ENCODE measurements around the gene UBL5.
"Not testable (repeated sequence)": the region's sequence is repeated elsewhere in the genome, so short reads cannot be mapped to it uniquely, and the experiment has no call there.

Gene UBL5

GRCh38 chr19:9827289-9828238 lies at the start of gene UBL5:
Gene UBL5 (plus strand): TSS chr19:9827918. CDS start chr19:9828338, 420 bp downstream.
- Mint-ChIP-seq H3K9me3 (no peaks in the 10 kb centered on the region), H3K36me3 (peaks cover 6 to 22% of the 10 kb centered on the region in 2 donors), H3K4me1 (peaks cover 12 to 29% of the 10 kb centered on the region in 2 donors), H3K27ac (peak within 1 kb of the TSS; percentile 99), H3K27me3 (no peaks in the 10 kb centered on the region), H3K4me3 (peak within 1 kb of the TSS; percentile 92 to 100)
- ATAC-seq (replicated peaks) (peak; percentile 98 to 99), DNase-seq (peak; percentile 81)

DNA sequence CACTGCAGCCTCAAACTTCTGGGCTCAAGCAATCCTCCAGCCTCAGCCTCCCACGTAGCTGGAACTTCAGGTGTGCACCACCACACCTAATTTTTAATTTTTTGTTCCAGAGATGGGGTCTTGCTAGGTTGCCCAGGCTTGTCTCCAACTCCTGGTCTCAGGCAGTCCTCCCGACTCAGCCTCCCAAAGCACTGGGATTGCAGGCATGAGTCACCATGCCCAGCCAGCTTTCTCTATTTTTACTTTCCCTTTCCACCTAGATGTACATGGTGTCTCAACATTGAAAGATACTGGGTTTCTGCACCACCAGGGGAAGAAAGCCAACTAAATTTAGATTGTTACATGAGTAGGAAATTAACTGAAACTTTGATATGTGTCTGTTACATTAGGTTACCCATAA lies 45.4 kb upstream of the UBL5 start:
- peaks cover 9 to 25% of the 10 kb centered on the region in 2 donors for H3K4me1 Mint-ChIP-seq
- peaks cover 5 to 8% of the 10 kb centered on the region in 2 donors for H3K36me3 Mint-ChIP-seq
- no peak overlapping the region for H3K27ac Mint-ChIP-seq
- H3K9me3 Mint-ChIP-seq, result no peaks in the 10 kb centered on the region
- H3K27me3 Mint-ChIP-seq, result no peaks in the 10 kb centered on the region
- DNase-seq (no peak), ATAC-seq (replicated peaks) (no peak)
- no peak overlapping the region for H3K4me3 Mint-ChIP-seq

- H3K36me3 Mint-ChIP-seq; ATAC-seq (replicated peaks); H3K9me3 Mint-ChIP-seq; DNase-seq; H3K27me3 Mint-ChIP-seq; H3K27ac Mint-ChIP-seq: not testable (repeated sequence)
- H3K4me1 Mint-ChIP-seq, result peaks cover 10 to 25% of the 10 kb centered on the region in 2 donors
- peak overlapping the region in 1 of 2 donors; percentile 7 for H3K4me3 Mint-ChIP-seq
These were observed 43.6 kb upstream of the UBL5 start for GRCh38 chr19:9784163-9784496.

GRCh38 chr19:9785367-9786331 lies 42.1 kb upstream of the UBL5 start:
- H3K4me1 Mint-ChIP-seq, result peaks cover 14 to 31% of the 10 kb centered on the region in 2 donors

DNA sequence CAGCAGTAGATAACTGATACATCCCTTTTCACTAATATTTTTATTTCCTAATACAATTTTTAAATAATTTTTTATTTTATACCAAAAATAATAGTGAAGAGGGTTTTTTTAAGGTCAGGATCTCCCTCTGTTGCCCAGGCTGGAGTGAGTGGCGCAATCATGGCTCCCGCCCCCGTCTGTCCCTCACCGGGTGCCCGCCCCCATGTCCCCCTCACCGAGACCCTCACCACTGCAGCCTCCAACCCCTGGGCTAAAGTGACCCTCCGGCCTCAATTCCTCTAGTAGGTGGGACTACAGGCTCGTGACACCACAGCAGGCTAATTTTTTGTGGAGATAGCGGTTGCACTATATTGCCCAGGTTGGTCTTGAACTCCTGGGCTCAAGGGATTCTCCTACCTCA lies 41.4 kb upstream of the UBL5 start:
- no peaks in the 10 kb centered on the region for H3K9me3 Mint-ChIP-seq
- DNase-seq, result no peak
- H3K4me1 Mint-ChIP-seq, result peaks cover 14 to 36% of the 10 kb centered on the region in 2 donors
- peak overlapping the region; percentile 97 for H3K27ac Mint-ChIP-seq
- peaks cover 0 to 2% of the 10 kb centered on the region in 2 donors for H3K36me3 Mint-ChIP-seq
- H3K27me3 Mint-ChIP-seq, result no peaks in the 10 kb centered on the region
- H3K4me3 Mint-ChIP-seq, result peak overlapping the region; percentile 90 to 92
- no peak for ATAC-seq (replicated peaks)

More at GRCh38 chr19:9785367-9786331, 42.1 kb upstream of the UBL5 start:
- H3K4me3 Mint-ChIP-seq, result peak overlapping the region; percentile 90 to 92
- peak; percentile 93 for DNase-seq
- peak overlapping the region; percentile 97 for H3K27ac Mint-ChIP-seq
- peak; percentile 88 for ATAC-seq (replicated peaks)
- H3K9me3 Mint-ChIP-seq, result no peaks in the 10 kb centered on the region
- no peaks in the 10 kb centered on the region for H3K27me3 Mint-ChIP-seq
- peaks cover 0 to 2% of the 10 kb centered on the region in 2 donors for H3K36me3 Mint-ChIP-seq

- H3K27me3 Mint-ChIP-seq, result no peaks in the 10 kb centered on the region
- H3K9me3 Mint-ChIP-seq, result no peaks in the 10 kb centered on the region
- ATAC-seq (replicated peaks) (no peak), DNase-seq (no peak)
- H3K4me1 Mint-ChIP-seq, result peaks cover 17 to 40% of the 10 kb centered on the region in 2 donors
- peaks cover 0 to 2% of the 10 kb centered on the region in 2 donors for H3K36me3 Mint-ChIP-seq
- peak overlapping the region; percentile 79 to 92 for H3K4me3 Mint-ChIP-seq
- H3K27ac Mint-ChIP-seq, result peak overlapping the region; percentile 86
These were observed 40.9 kb upstream of the UBL5 start for GRCh38 chr19:9786819-9787218.

GRCh38 chr19:9788604-9789003 lies 39.1 kb upstream of the UBL5 start:
- peaks cover 19 to 47% of the 10 kb centered on the region in 2 donors for H3K4me1 Mint-ChIP-seq
- H3K9me3 Mint-ChIP-seq; ATAC-seq (replicated peaks); H3K36me3 Mint-ChIP-seq; H3K27me3 Mint-ChIP-seq; DNase-seq; H3K27ac Mint-ChIP-seq; H3K4me3 Mint-ChIP-seq: not testable (repeated sequence)

GRCh38 chr19:9789066-9789465 lies 38.7 kb upstream of the UBL5 start:
- H3K27me3 Mint-ChIP-seq, result no peaks in the 10 kb centered on the region
- DNase-seq (no peak), ATAC-seq (replicated peaks) (no peak)
- H3K4me3 Mint-ChIP-seq, result no peak overlapping the region
- peaks cover 18 to 44% of the 10 kb centered on the region in 2 donors for H3K4me1 Mint-ChIP-seq
- H3K36me3 Mint-ChIP-seq, result no peaks in the 10 kb centered on the region
- H3K9me3 Mint-ChIP-seq, result no peaks in the 10 kb centered on the region
- no peak overlapping the region for H3K27ac Mint-ChIP-seq

DNA sequence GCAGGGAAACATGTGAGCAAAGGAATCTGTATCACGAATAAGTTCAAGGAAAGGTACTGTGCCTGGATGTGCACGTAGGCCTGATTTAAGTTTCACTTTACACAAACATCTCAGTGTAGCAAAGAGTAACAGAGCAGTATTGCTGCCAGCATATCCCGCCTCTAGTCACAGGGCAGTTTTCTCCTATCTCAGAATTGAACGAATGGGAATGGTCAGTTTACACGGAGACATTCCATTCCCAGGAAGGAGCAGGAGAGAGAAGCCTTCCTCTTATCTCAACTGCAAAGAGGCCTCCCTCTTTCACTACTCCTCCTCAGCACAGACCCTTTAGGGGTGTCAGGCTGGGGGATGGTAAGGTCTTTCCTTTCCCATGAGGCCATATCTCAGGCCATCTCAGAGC lies 38.1 kb upstream of the UBL5 start:
- H3K4me1 Mint-ChIP-seq, result peaks cover 17 to 39% of the 10 kb centered on the region in 2 donors
- not testable (repeated sequence) for H3K4me3 Mint-ChIP-seq; ATAC-seq (replicated peaks)

GRCh38 chr19:9791073-9791367 lies 36.7 kb upstream of the UBL5 start:
- H3K27me3 Mint-ChIP-seq; H3K9me3 Mint-ChIP-seq; DNase-seq; ATAC-seq (replicated peaks); H3K36me3 Mint-ChIP-seq; H3K27ac Mint-ChIP-seq: not testable (repeated sequence)
- Mint-ChIP-seq H3K4me3 (peak overlapping the region in 1 of 2 donors; percentile 6), H3K4me1 (peaks cover 14 to 29% of the 10 kb centered on the region in 2 donors)

More for the DNA sequence above, 38.1 kb upstream of the UBL5 start:
- H3K36me3 Mint-ChIP-seq, H3K9me3 Mint-ChIP-seq, H3K27me3 Mint-ChIP-seq, H3K27ac Mint-ChIP-seq, DNase-seq: not testable (repeated sequence)

DNA sequence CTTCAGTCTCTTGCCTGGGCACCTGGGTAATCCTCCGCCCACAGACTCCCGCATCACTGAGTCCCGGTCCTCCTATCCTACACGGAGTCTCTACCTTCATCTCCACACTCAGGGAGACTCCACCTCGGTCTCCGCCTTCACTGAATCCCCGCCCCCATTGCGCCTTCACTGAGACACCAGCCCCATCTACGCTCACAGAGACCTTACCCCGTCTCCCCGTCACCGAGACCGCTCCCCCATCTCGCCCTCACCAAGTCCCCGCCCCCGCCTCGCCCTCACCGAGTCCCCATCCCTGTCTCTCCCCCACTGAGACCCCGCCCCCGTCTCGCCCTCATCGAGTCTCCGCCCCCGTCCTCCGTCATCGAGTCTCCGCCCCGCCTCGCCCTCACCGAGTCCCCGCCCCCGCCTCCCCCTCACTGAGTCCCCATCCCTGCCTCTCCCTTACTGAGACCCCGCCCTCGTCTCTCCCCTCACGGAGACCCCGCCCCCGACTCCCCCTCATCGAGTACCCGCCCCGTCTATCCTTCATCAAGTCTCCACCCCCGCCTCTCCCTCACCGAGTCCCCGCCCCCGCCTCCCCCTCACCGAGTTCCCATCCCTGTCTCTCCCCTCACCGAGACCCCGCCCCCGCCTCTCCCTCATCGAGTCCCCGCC lies 36.0 kb upstream of the UBL5 start:
- Mint-ChIP-seq H3K9me3 (no peaks in the 10 kb centered on the region), H3K36me3 (no peaks in the 10 kb centered on the region), H3K4me1 (peaks cover 12 to 22% of the 10 kb centered on the region in 2 donors), H3K27me3 (no peaks in the 10 kb centered on the region), H3K4me3 (peak overlapping the region; percentile 98 to 99), H3K27ac (peak overlapping the region; percentile 97)
- ATAC-seq (replicated peaks) (peak; percentile 71 to 74), DNase-seq (peak; percentile 85)

- no peaks in the 10 kb centered on the region for H3K27me3 Mint-ChIP-seq
- H3K27ac Mint-ChIP-seq, result peak overlapping the region; percentile 97
- H3K36me3 Mint-ChIP-seq, result peaks cover 0 to 2% of the 10 kb centered on the region in 2 donors
- H3K4me3 Mint-ChIP-seq, result peak overlapping the region; percentile 98 to 99
- H3K4me1 Mint-ChIP-seq, result peaks cover 12 to 22% of the 10 kb centered on the region in 2 donors
- no peaks in the 10 kb centered on the region for H3K9me3 Mint-ChIP-seq
- peak; percentile 82 for DNase-seq
- ATAC-seq (replicated peaks), result peak; percentile 67 to 68
These were observed 35.3 kb upstream of the UBL5 start for GRCh38 chr19:9792206-9793070.

GRCh38 chr19:9793071-9793591 lies 34.6 kb upstream of the UBL5 start:
- Mint-ChIP-seq H3K27ac (peak overlapping the region; percentile 97), H3K4me3 (peak overlapping the region; percentile 98 to 99), H3K36me3 (peaks cover 0 to 2% of the 10 kb centered on the region in 2 donors), H3K4me1 (peaks cover 12 to 22% of the 10 kb centered on the region in 2 donors), H3K9me3 (no peaks in the 10 kb centered on the region), H3K27me3 (no peaks in the 10 kb centered on the region)
- ATAC-seq (replicated peaks), result peak; percentile 40 to 43
- DNase-seq, result no peak

Measured in stimulated activated naive B cell treated with anti-CD40 and anti-IgM and Interleukin-4, amounts not matched to agents 10 μg/mL and 1 μg/mL and 100 μg/mL, for 72 hours (primary cell).